Left ventricle myocardium inferior (tissue), 1 donor: ENCODE data around the gene MRPL2. TPM values are rescaled to one million over a fixed set of nuclear protein-coding genes. Genes with fewer than 3 reads are reported as not detected.
A peak's percentile ranks its signal among the peaks of the same experiment; 100 is the strongest.

Source experiments
- DNase-seq: peaks from one replicate; pipeline ENCODE4 v3.0.0-alpha.2; 2020
- H3K27ac ChIP-seq: fragments of 200-600 bp; replicated peaks from 2 replicates; pipeline ENCODE4 v1.8.0; 2021
- H3K27me3 ChIP-seq: fragments of 200-600 bp; 2 replicates; pipeline ENCODE4 v1.8.0; 2021; ENCODE audit warnings: low read depth
- H3K36me3 ChIP-seq: fragments of 200-600 bp; 2 replicates; pipeline ENCODE4 v1.8.0; 2021
- H3K4me1 ChIP-seq: fragments of 200-600 bp; 2 replicates; pipeline ENCODE4 v1.8.0; 2021
- H3K4me3 ChIP-seq: fragments of 200-600 bp; 2 replicates; pipeline ENCODE4 v1.8.0; 2021; ENCODE audit warnings: mild to moderate bottlenecking, moderate library complexity
- H3K9me3 ChIP-seq: fragments of 200-600 bp; replicated peaks from 2 replicates; pipeline ENCODE4 v1.8.0; 2021
- intact Hi-C: fragments of 100-400 bp; cut with micrococcal nuclease; formaldehyde crosslinking; loops from one replicate; pipeline ENCODE4 v1.11.0; 2022
- total RNA-seq: library from RNA; stranded (reverse); fragmentation: NEBNext Ultra II Directional; extraction: Animal tissue kit (Norgen Biotek cat#: 25700); gene quantifications from one replicate; pipeline ENCODE4 v1.2.1, GENCODE V29; 2021
- TF ChIP-seq, protein P1 (sequence below): fragments of 200-600 bp; IDR thresholded peaks from 2 replicates; pipeline ENCODE4 v1.8.0; 2021; ENCODE audit warnings: antibody characterized with exemption, mild to moderate bottlenecking, borderline replicate concordance
- donor health status: DM: no; HTN: yes; CAD: no; lungs with severe emphysema.

Gene MRPL2
- total RNA-seq, 1 donor from 2014 or later = 94.9 TPM

GRCh38 chr6:43060034-43060754 lies 960 bp upstream of the MRPL2 start:
- no peak for DNase-seq
- TF ChIP-seq, protein P1, sequence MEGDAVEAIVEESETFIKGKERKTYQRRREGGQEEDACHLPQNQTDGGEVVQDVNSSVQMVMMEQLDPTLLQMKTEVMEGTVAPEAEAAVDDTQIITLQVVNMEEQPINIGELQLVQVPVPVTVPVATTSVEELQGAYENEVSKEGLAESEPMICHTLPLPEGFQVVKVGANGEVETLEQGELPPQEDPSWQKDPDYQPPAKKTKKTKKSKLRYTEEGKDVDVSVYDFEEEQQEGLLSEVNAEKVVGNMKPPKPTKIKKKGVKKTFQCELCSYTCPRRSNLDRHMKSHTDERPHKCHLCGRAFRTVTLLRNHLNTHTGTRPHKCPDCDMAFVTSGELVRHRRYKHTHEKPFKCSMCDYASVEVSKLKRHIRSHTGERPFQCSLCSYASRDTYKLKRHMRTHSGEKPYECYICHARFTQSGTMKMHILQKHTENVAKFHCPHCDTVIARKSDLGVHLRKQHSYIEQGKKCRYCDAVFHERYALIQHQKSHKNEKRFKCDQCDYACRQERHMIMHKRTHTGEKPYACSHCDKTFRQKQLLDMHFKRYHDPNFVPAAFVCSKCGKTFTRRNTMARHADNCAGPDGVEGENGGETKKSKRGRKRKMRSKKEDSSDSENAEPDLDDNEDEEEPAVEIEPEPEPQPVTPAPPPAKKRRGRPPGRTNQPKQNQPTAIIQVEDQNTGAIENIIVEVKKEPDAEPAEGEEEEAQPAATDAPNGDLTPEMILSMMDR = no peak
- Histone ChIP-seq H3K27me3 (no peaks in the 10 kb centered on the region), H3K27ac (peak overlapping the region; percentile 93), H3K36me3 (peaks cover 55% of the 10 kb centered on the region), H3K4me3 (peak overlapping the region; percentile 82), H3K4me1 (peaks cover 37% of the 10 kb centered on the region), H3K9me3 (no peaks in the 10 kb centered on the region)
- intact Hi-C loops = no loop called here

- intact Hi-C loops = no loop called here
- Histone ChIP-seq H3K27ac (peak overlapping the region; percentile 93), H3K4me1 (peaks cover 48% of the 10 kb centered on the region), H3K36me3 (peaks cover 44% of the 10 kb centered on the region), H3K27me3 (no peaks in the 10 kb centered on the region), H3K4me3 (peak overlapping the region; percentile 82), H3K9me3 (no peaks in the 10 kb centered on the region)
- no peak for DNase-seq
- TF ChIP-seq, protein P1 = no peak
Measured at GRCh38 chr6:43058531-43058930, 703 bp downstream of the MRPL2 start.

DNA sequence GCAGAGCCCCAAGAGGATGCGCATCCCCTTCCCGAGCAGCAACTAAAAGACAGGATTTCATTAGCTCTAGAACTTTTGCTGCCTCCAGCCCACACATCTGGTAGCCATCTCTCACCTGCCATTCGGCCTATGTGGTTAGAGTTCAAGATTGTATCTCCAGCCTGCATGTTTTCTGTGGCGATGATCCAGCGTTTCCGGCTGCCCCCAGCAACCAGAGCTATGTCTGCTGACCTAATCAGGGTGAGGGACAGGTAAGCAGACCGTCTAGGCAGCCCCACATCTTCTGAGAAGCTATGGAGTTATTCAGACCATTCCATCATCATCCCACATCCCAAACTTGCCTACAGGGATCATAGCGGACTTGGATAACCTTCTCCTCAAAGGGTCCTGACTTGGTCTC lies 3.3 kb downstream of the MRPL2 start:
- no peak for DNase-seq
- no peaks in the 10 kb centered on the region for H3K27me3 ChIP-seq
- intact Hi-C loops = no loop called here
- H3K36me3 ChIP-seq = peaks cover 32% of the 10 kb centered on the region
- TF ChIP-seq, protein P1 = no peak
- no peaks in the 10 kb centered on the region for H3K9me3 ChIP-seq
- peaks cover 50% of the 10 kb centered on the region for H3K4me1 ChIP-seq
- no peak overlapping the region for H3K4me3 ChIP-seq
- H3K27ac ChIP-seq = no peak overlapping the region

DNA sequence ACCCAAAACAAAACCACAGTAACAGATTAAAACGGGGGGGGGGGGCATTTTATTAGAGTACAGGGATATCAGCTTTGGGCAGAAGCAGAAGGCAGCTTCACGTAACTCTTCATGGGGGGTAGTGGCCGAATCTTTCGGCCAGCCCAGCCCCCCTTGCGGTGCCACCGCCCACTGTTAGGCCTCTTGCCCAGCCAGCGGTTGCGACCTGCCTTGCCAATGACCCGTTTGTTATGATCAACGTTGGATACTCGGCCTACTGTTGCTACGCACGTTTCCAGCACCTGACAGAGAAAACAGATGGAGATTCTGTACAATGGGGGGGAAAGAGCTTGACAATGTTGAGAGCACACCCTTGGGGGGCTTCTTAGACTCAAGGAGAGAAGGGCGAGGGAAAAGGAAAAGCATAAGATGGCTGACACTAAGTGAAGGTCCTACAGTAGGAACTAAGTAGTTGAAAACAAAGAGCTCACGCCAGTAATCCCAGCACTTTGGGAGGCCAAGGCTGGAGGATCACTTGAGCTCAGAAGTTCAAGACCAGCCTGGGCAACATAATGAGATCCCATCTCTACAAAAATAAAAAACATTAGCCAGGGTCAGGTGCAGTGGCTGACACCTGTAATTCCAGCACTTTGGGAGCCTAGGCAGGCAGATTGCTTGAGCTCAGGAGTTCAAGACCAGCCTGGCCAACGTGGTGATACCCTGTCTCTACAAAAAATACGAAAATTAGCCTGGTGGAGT lies 4.9 kb downstream of the MRPL2 start:
- H3K27ac ChIP-seq = peak overlapping the region; percentile 98
- H3K9me3 ChIP-seq = no peaks in the 10 kb centered on the region
- intact Hi-C loops = no loop called here
- peaks cover 36% of the 10 kb centered on the region for H3K4me1 ChIP-seq
- TF ChIP-seq, protein P1 = no peak
- peak overlapping the region; percentile 90 for H3K4me3 ChIP-seq
- H3K36me3 ChIP-seq = peaks cover 39% of the 10 kb centered on the region
- H3K27me3 ChIP-seq = no peaks in the 10 kb centered on the region
- DNase-seq = no peak

DNA sequence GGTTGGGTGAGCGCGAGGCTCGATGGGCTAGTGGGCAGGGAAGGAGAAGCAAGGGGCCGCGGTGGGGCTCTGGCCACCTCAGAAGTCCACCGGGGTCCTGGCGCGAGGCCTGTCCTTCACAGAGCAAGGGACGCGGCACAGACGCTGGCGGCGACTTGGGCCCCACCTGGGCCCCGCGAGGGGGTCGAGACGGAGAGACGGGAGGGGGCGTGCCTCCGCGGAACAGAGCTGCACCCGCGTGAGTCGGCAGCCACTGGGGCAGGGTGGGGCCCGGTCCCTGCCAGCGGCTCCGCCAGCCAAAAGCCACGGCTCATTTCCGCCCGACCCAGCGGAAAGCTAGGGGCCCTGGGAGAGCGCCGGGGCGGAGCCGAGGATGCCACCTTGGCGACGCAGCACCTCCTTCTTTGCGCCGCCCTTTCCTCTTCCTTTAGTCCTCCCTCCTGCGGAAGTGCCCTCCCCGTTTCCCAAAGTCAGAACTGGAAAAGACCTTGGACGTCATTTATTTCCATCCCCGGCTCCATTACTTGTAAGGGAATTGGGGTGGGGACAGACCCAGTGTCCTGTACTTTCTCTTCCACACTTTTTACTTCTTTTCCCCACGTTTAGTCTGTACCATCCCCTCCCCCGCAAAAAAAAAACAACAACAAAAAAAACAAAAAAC lies 5.6 kb downstream of the MRPL2 start, which contains the start of gene CUL7:
TSS of gene CUL7 (minus strand) at position 307 of the 661 bp plus-strand sequence. CDS start 1,063 bp downstream, outside the sequence.
- Histone ChIP-seq H3K4me3 (peak within 1 kb of the TSS; percentile 90), H3K27ac (peak within 1 kb of the TSS; percentile 98), H3K4me1 (peaks cover 31% of the 10 kb centered on the region), H3K27me3 (no peaks in the 10 kb centered on the region), H3K9me3 (no peaks in the 10 kb centered on the region), H3K36me3 (peaks cover 45% of the 10 kb centered on the region)
- TF ChIP-seq, protein P1 = no peak
- intact Hi-C loops = no loop called here
- peak; percentile 93 for DNase-seq
